GM23338 (cell line): ENCODE measurements around the gene HSF4.

ENCODE experiments used
- CREB1 ChIP-seq: fragments of 250-450 bp; sonication (Bioruptor Pico); IDR thresholded peaks from 2 replicates; pipeline ENCODE4 v1.5.0; 2020; ENCODE audit warnings: low read depth, mild to moderate bottlenecking, moderate library complexity
- CTCF ChIP-seq, 2 experiments: fragments of 200-600 bp in 1 of 2; sonication (generic) in 1 of 2; conservative IDR thresholded peaks; 2 replicates each; pipeline versions ENCODE4 v1.5.1 to v1.6.1; 2016 to 2017; ENCODE audit warnings: antibody characterized with exemption in 2 of 2, low read depth in 2 of 2, mild to moderate bottlenecking in 2 of 2, moderate library complexity in 1 of 2
- EZH2 ChIP-seq: fragments of 200-600 bp; sonication (generic); IDR thresholded peaks from one replicate; pipeline ENCODE4 v1.8.0; 2017; ENCODE audit warnings: antibody characterized with exemption, mild to moderate bottlenecking, low read depth; ENCODE audit not compliant: unreplicated experiment
- EZH2phosphoT487 ChIP-seq: fragments of 200-600 bp; sonication (generic); IDR thresholded peaks from one replicate; pipeline ENCODE4 v1.8.1; 2018; ENCODE audit warnings: antibody characterized with exemption; ENCODE audit not compliant: unreplicated experiment
- JUNB ChIP-seq: IDR thresholded peaks from one replicate; pipeline ENCODE4 v1.6.1; 2016; ENCODE audit warnings: antibody characterized with exemption; ENCODE audit not compliant: unreplicated experiment
- POLR2AphosphoS5 ChIP-seq: IDR thresholded peaks from 2 replicates; pipeline ENCODE4 v1.6.1; 2016; ENCODE audit warnings: antibody characterized with exemption, low read depth
- REST ChIP-seq: IDR thresholded peaks from one replicate; pipeline ENCODE4 v1.6.1; 2018; ENCODE audit warnings: antibody characterized with exemption; ENCODE audit not compliant: unreplicated experiment

GRCh38 chr16:67157892-67158635 is 6.5 kb upstream of the HSF4 start:
- TF ChIP-seq CREB1 (CRISPR knock-in tag) (no peak), CTCF (conservative IDR thresholded peaks at IDR 0.05; ENCODE audit: low read depth in 2 of 2) (no peak), EZH2 (peak; percentile 14), POLR2AphosphoS5 (no peak), EZH2phosphoT487 (no peak), REST (no peak), JUNB (no peak)
